Osteocyte (in vitro differentiated cells): Measurements from ENCODE around the gene HSD3B7. TPM values are rescaled to one million over a fixed set of nuclear protein-coding genes. Genes with fewer than 3 reads are reported as not detected.

Experiments
- DNase-seq: peaks from one replicate; pipeline ENCODE4 v3.0.0; 2021; ENCODE audit warnings: mixed read lengths; ENCODE audit not compliant: unreplicated experiment; ENCODE audit errors: extremely low spot score
- H3K27ac Mint-ChIP-seq: one replicate; pipeline ENCODE4 v1.8.0; 2021; ENCODE audit warnings: mild to moderate bottlenecking, mixed read lengths; ENCODE audit not compliant: unreplicated experiment
- H3K27me3 Mint-ChIP-seq: one replicate; pipeline ENCODE4 v1.8.0; 2021; ENCODE audit warnings: mixed read lengths; ENCODE audit not compliant: unreplicated experiment
- H3K36me3 Mint-ChIP-seq: one replicate; pipeline ENCODE4 v1.8.0; 2021; ENCODE audit warnings: mixed read lengths; ENCODE audit not compliant: unreplicated experiment
- H3K4me1 Mint-ChIP-seq: one replicate; pipeline ENCODE4 v1.8.0; 2021; ENCODE audit warnings: mixed read lengths; ENCODE audit not compliant: unreplicated experiment
- H3K4me3 Mint-ChIP-seq: one replicate; pipeline ENCODE4 v1.8.0; 2021; ENCODE audit warnings: mild to moderate bottlenecking, moderate library complexity, mixed read lengths; ENCODE audit not compliant: unreplicated experiment
- H3K9me3 Mint-ChIP-seq: one replicate; pipeline ENCODE4 v1.8.0; 2021; ENCODE audit warnings: mixed read lengths; ENCODE audit not compliant: unreplicated experiment
- total RNA-seq: library from RNA; stranded (reverse); gene quantifications from 2 replicates; pipeline ENCODE4 v1.2.1, GENCODE V29; 2021
- TF ChIP-seq, protein P1 (sequence below): fragments of 200-600 bp; sonication (generic); IDR thresholded peaks from 2 replicates; pipeline ENCODE4 v1.5.0; 2021; ENCODE audit warnings: antibody characterized with exemption, mild to moderate bottlenecking, moderate library complexity

HSD3B7 gene
- total RNA-seq, 1 donor from 2014 or later = 7.6 TPM

DNA sequence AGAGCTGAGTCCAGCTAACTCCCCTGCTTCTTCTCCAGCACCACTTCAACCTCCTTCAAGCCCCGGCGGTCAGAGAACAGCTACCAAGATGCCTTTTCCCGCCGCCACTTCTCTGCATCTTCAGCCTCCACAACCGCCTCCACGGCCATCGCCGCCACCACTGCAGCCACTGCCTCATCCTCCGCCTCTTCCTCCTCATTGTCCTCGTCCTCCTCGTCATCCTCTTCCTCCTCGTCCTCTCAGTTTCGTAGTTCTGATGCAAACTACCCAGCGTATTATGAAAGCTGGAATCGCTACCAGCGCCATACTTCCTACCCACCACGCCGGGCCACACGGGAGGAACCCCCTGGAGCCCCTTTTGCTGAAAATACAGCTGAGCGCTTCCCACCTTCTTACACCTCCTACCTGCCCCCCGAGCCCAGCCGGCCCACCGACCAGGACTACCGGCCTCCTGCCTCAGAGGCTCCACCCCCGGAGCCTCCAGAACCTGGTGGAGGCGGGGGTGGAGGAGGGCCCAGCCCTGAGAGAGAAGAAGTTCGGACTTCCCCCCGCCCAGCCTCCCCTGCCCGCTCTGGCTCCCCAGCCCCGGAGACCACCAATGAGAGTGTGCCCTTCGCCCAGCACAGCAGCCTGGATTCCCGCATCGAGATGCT is 20.3 kb upstream of the HSD3B7 start:
- peaks cover 58% of the 10 kb centered on the region for H3K36me3 Mint-ChIP-seq
- H3K4me1 Mint-ChIP-seq = peaks cover 3% of the 10 kb centered on the region
- no peaks in the 10 kb centered on the region for H3K9me3 Mint-ChIP-seq
- no peak overlapping the region for H3K27ac Mint-ChIP-seq
- no peak overlapping the region for H3K4me3 Mint-ChIP-seq
- TF ChIP-seq, protein P1, sequence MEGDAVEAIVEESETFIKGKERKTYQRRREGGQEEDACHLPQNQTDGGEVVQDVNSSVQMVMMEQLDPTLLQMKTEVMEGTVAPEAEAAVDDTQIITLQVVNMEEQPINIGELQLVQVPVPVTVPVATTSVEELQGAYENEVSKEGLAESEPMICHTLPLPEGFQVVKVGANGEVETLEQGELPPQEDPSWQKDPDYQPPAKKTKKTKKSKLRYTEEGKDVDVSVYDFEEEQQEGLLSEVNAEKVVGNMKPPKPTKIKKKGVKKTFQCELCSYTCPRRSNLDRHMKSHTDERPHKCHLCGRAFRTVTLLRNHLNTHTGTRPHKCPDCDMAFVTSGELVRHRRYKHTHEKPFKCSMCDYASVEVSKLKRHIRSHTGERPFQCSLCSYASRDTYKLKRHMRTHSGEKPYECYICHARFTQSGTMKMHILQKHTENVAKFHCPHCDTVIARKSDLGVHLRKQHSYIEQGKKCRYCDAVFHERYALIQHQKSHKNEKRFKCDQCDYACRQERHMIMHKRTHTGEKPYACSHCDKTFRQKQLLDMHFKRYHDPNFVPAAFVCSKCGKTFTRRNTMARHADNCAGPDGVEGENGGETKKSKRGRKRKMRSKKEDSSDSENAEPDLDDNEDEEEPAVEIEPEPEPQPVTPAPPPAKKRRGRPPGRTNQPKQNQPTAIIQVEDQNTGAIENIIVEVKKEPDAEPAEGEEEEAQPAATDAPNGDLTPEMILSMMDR = no peak
- H3K27me3 Mint-ChIP-seq = no peaks in the 10 kb centered on the region
- DNase-seq = no peak

DNA sequence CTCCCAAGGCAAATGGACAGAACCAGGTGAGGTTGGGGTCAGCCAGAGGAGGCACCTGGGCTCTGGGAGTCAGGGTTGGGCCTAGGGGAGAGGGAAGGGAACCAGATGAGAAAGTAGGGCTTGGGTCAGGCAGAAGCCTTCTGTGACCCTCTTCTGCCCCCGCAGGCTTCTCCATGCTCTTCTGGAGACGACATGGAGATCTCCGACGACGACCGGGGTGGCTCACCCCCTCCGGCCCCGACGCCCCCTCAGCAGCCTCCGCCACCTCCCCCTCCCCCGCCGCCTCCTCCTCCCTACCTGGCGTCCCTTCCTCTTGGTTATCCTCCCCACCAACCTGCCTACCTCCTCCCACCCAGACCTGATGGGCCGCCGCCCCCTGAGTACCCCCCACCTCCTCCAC is 19.6 kb upstream of the HSD3B7 start:
- Mint-ChIP-seq H3K27me3 (no peaks in the 10 kb centered on the region), H3K9me3 (no peaks in the 10 kb centered on the region), H3K36me3 (peaks cover 51% of the 10 kb centered on the region), H3K27ac (no peak overlapping the region), H3K4me1 (no peaks in the 10 kb centered on the region), H3K4me3 (no peak overlapping the region)
- DNase-seq = no peak
- TF ChIP-seq, protein P1 = no peak

DNA sequence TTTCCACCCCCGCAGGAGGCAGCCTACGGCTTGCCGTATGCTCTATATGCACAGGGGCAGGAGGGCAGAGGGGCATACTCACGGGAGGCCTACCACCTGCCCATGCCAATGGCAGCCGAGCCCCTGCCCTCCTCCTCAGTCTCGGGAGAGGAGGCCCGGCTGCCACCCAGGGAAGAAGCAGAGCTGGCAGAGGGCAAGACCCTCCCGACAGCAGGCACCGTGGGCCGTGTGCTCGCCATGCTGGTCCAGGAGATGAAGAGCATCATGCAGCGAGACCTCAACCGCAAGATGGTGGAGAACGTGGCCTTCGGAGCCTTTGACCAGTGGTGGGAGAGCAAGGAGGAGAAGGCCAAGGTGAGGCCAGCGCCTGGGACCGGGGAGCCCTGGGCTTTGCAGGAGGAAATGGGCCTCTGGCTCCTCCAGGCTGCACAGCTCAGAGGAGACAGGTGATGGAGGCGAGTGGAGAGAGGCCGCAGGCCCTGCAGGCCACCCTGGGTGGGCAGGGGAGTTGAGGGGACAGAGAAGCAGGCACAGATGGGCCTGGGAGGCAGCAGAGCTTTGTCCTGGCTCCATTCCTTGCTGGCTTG is 18.9 kb upstream of the HSD3B7 start:
- no peak overlapping the region for H3K4me3 Mint-ChIP-seq
- no peaks in the 10 kb centered on the region for H3K4me1 Mint-ChIP-seq
- no peaks in the 10 kb centered on the region for H3K27me3 Mint-ChIP-seq
- no peaks in the 10 kb centered on the region for H3K9me3 Mint-ChIP-seq
- DNase-seq = no peak
- peaks cover 55% of the 10 kb centered on the region for H3K36me3 Mint-ChIP-seq
- TF ChIP-seq, protein P1 = no peak
- no peak overlapping the region for H3K27ac Mint-ChIP-seq

DNA sequence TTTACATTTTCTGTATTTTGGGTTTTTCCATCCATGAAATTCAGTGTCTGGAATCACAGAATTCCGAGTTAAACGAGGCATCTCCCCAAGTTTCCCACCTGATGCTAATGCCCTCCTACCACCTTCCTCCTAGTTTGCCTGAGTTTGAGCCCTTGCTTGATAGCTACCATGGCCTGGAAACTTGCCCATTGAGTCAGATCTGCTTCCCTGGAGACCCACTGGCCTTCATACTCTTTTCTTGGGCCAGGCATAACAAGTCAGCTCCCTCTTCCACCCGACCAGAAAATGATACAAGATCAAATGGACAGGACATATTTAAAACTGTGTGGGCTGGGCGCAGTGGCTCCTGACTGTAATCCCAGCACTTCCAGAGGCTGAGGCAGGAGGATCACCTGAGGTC is 17.2 kb upstream of the HSD3B7 start:
- peaks cover 56% of the 10 kb centered on the region for H3K36me3 Mint-ChIP-seq

DNA sequence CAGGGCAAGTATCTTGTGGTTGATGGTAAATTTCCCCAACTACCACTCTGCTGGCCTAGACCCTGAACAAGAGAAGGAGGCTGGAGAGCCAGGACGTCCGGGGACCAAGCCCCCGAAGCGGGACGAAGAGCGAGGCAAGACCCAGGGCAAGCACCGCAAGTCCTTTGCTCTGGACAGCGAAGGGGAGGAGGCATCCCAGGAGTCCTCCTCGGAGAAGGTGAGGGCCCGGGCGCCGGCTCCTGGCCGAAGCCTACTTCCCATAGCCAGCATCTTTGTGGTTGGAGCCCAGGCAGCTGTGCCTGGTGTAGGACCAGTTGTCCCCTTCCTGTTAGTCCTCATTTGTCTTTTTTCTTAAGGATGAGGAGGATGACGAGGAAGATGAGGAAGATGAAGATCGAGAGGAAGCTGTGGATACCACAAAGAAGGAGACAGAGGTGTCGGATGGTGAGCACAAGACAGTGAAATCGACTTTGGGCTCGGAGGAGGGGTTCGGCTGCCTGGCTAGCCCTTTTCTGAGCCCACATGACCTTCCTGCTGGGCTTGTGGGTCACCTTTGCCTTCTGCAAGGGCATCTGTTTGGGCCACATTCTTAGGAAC is 15.7 kb upstream of the HSD3B7 start:
- H3K36me3 Mint-ChIP-seq = peaks cover 57% of the 10 kb centered on the region
- no peaks in the 10 kb centered on the region for H3K27me3 Mint-ChIP-seq
- no peaks in the 10 kb centered on the region for H3K9me3 Mint-ChIP-seq
- no peak for DNase-seq
- peaks cover 4% of the 10 kb centered on the region for H3K4me1 Mint-ChIP-seq
- H3K27ac Mint-ChIP-seq = no peak overlapping the region
- TF ChIP-seq, protein P1 = no peak
- no peak overlapping the region for H3K4me3 Mint-ChIP-seq

More for the DNA sequence above, 17.2 kb upstream of the HSD3B7 start:
- DNase-seq = no peak
- Mint-ChIP-seq H3K27me3 (no peaks in the 10 kb centered on the region), H3K9me3 (no peaks in the 10 kb centered on the region), H3K27ac (no peak overlapping the region), H3K4me1 (no peaks in the 10 kb centered on the region), H3K4me3 (no peak overlapping the region)
- TF ChIP-seq, protein P1 = no peak
